H1 (cell line): ENCODE data around the gene ATXN7L3. TPM values are rescaled to one million over a fixed set of nuclear protein-coding genes. Genes with fewer than 3 reads are reported as not detected.

ENCODE experiments used
- ASH2L ChIP-seq: fragments of 200-600, 300-600 bp; sonication (generic); IDR thresholded peaks from one replicate; pipeline ENCODE4 v1.7.1; 2017; ENCODE audit warnings: low read length
- CEBPB ChIP-seq: IDR thresholded peaks from 2 replicates; pipeline ENCODE4 v1.6.1; 2012; ENCODE audit warnings: low read depth, low read length
- CHD2 ChIP-seq: IDR thresholded peaks from 2 replicates; pipeline ENCODE4 v1.6.1; 2012; ENCODE audit warnings: low read length, improper control_type of control experiment
- CTCF ChIP-seq, 3 experiments: IDR thresholded peaks; 1 replicate in 2 of 3; 2 replicates in 1 of 3; pipeline versions ENCODE4 v1.5.1 to v1.6.1; 2011; ENCODE audit warnings: low read length in 3 of 3, mild to moderate bottlenecking in 3 of 3, inconsistent platforms in 2 of 3, low read depth in 1 of 3, moderate library complexity in 1 of 3; ENCODE audit not compliant: insufficient read depth in 1 of 3; ENCODE audit errors: control extremely low read depth in 1 of 3
- EZH2 ChIP-seq: fragments of 200-600 bp; sonication (generic); IDR thresholded peaks from 2 replicates; pipeline ENCODE4 v1.7.1; 2012; ENCODE audit warnings: low read depth, mild to moderate bottlenecking, moderate library complexity, low read length, inconsistent platforms; ENCODE audit not compliant: severe bottlenecking
- FOSL1 ChIP-seq: IDR thresholded peaks from 2 replicates; pipeline ENCODE4 v1.6.1; 2011; ENCODE audit warnings: mild to moderate bottlenecking, low read depth, low read length, moderate library complexity; ENCODE audit not compliant: insufficient read depth
- KDM5A ChIP-seq: fragments of 200-600 bp; IDR thresholded peaks from 2 replicates; pipeline ENCODE4 v1.7.1; 2012; ENCODE audit warnings: mild to moderate bottlenecking, low read length, inconsistent platforms, mixed read lengths
- NRF1 ChIP-seq: IDR thresholded peaks from 2 replicates; pipeline ENCODE4 v1.6.1; 2011; ENCODE audit warnings: mild to moderate bottlenecking, low read depth, low read length, improper control_type of control experiment
- POLR2AphosphoS5 ChIP-seq: IDR thresholded peaks from 2 replicates; pipeline ENCODE4 v1.6.1; 2011; ENCODE audit warnings: low read depth, low read length
- RAD21 ChIP-seq, 2 experiments: IDR thresholded peaks in 1 of 2; conservative IDR thresholded peaks in 1 of 2; 2 replicates each; pipeline ENCODE4 v1.6.1; 2011; ENCODE audit warnings: low read depth in 2 of 2, low read length in 2 of 2, improper control_type of control experiment in 1 of 2, inconsistent platforms in 1 of 2, mild to moderate bottlenecking in 1 of 2, moderate library complexity in 1 of 2
- RBBP5 ChIP-seq: IDR thresholded peaks from 2 replicates; pipeline ENCODE4 v1.7.1; 2012; ENCODE audit warnings: low read depth, mild to moderate bottlenecking, inconsistent platforms, low read length, moderate library complexity, borderline replicate concordance
- RFX5 ChIP-seq: IDR thresholded peaks from 2 replicates; pipeline ENCODE4 v1.6.1; 2011; ENCODE audit warnings: low read depth, low read length, improper control_type of control experiment, borderline replicate concordance
- RXRA ChIP-seq: IDR thresholded peaks from 2 replicates; pipeline ENCODE4 v1.6.1; 2011; ENCODE audit warnings: low read depth, mild to moderate bottlenecking, low read length, moderate library complexity; ENCODE audit not compliant: insufficient read depth
- SAP30 ChIP-seq: fragments of 300-600 bp; sonication (generic); IDR thresholded peaks from 2 replicates; pipeline ENCODE4 v1.7.1; 2012; ENCODE audit warnings: low read length, moderate library complexity, mild to moderate bottlenecking, inconsistent platforms; ENCODE audit not compliant: insufficient read depth, insufficient replicate concordance
- SIX5 ChIP-seq: IDR thresholded peaks from 2 replicates; pipeline ENCODE4 v1.6.1; 2011; ENCODE audit warnings: mild to moderate bottlenecking, low read depth, low read length
- SP1 ChIP-seq: IDR thresholded peaks from 2 replicates; pipeline ENCODE4 v1.6.1; 2011; ENCODE audit warnings: low read depth, low read length
- TAF1 ChIP-seq: IDR thresholded peaks from 2 replicates; pipeline ENCODE4 v1.6.1; 2011; ENCODE audit warnings: mild to moderate bottlenecking, low read depth, low read length
- USF2 ChIP-seq: IDR thresholded peaks from 2 replicates; pipeline ENCODE4 v1.6.1; 2011; ENCODE audit warnings: low read length, improper control_type of control experiment
- polyA plus RNA-seq, 7 experiments: library from polyadenylated mRNA; depleted of rRNA in 3 of 7; stranded (reverse) in 5 of 7; unstranded in 2 of 7; fragments of >200 nt in 5 of 7; fragments of 200-250 nt in 2 of 7; gene quantifications; 1 replicate in 5 of 7; 2 replicates in 1 of 7; 4 replicates in 1 of 7; pipeline versions ENCODE4 v1.2.1 to v1.2.3, GENCODE V29; 2011 to 2013; ENCODE audit warnings: missing spikeins in 2 of 7, mixed read lengths in 2 of 7
- total RNA-seq: library from RNA; stranded (reverse); fragmentation: NEBNext Ultra II Directional; extraction: Animal tissue kit (Norgen Biotek cat#: 25700); gene quantifications from 2 replicates; pipeline ENCODE4 v1.2.1, GENCODE V29; 2021
- TF ChIP-seq, protein P1 (sequence below): IDR thresholded peaks from 2 replicates; pipeline ENCODE4 v1.6.1; 2012; ENCODE audit warnings: low read length, inconsistent platforms

The ATXN7L3 gene
- total and polyA plus RNA-seq, 2 of the 8 experiments (the other 6 are each of a cell fraction or from before 2014, with no cell fraction given): 53.7 to 103 TPM

DNA sequence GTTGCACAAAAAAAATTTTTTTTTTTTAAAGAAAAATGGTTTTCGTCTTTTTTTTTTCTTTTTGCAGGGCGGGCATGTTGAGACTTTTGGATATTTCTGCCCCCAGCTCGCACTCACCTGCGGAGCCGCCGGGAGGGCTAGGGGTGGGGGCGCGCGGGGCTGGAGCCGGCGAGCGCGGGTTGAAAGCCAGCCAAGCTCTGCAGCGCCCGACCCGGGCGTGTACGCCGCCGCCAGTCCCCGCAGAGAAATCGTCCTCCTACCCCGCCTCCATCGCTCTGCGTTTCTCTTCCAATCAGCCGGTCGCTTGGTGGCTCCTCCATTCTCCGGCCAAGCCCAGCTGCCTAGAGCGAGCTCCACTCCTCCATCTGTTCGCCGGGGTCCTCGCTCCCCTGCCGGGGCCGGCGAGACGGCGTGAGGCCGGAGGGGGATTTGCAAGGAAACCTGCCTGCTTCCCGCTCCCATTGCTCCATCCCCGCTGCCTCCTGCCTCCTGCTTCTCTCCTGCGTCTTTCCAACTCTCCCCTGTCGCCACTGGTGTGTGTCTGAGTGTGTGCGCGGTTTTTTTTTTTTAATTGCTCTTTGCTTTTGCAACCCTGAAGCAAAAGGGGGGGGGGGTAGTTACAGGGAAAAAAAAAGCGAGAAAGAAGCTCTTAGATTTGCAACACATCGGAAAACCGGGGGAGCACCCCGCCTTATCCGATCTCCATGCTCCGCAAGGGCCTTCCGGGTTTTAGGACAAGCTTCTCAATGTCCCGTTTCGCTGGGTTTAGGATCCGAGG, 21.6 kb upstream of the ATXN7L3 start (continued):
- TF ChIP-seq, protein P1, sequence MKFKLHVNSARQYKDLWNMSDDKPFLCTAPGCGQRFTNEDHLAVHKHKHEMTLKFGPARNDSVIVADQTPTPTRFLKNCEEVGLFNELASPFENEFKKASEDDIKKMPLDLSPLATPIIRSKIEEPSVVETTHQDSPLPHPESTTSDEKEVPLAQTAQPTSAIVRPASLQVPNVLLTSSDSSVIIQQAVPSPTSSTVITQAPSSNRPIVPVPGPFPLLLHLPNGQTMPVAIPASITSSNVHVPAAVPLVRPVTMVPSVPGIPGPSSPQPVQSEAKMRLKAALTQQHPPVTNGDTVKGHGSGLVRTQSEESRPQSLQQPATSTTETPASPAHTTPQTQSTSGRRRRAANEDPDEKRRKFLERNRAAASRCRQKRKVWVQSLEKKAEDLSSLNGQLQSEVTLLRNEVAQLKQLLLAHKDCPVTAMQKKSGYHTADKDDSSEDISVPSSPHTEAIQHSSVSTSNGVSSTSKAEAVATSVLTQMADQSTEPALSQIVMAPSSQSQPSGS: no peak
- TF ChIP-seq RXRA: no peak
- TF ChIP-seq CHD2: no peak
- peak; percentile 65 for TF ChIP-seq SAP30
- peak; percentile 66 for TF ChIP-seq POLR2AphosphoS5
- no peak for TF ChIP-seq CTCF (IDR thresholded peaks at IDR 0.05; ENCODE audit: control extremely low read depth in 1 of 3, insufficient read depth in 1 of 3, low read depth in 1 of 3, low read length in 3 of 3)
- TF ChIP-seq CEBPB: no peak
- TF ChIP-seq RAD21 (IDR thresholded peaks at IDR 0.05 in 1 of 2, conservative IDR thresholded peaks at IDR 0.05 in 1 of 2; ENCODE audit: low read depth in 2 of 2, low read length in 2 of 2): no peak; a peak in 1 of 4 replicates
- no peak for TF ChIP-seq NRF1
- TF ChIP-seq KDM5A: no peak
- peak; percentile 23; the same call in 1 of the 2 replicates for TF ChIP-seq SP1
- TF ChIP-seq EZH2: no peak
- TF ChIP-seq RBBP5: no peak; the same call in 1 of the 2 replicates
- TF ChIP-seq USF2: no peak
- TF ChIP-seq TAF1: peak; percentile 63
- TF ChIP-seq RFX5: no peak
- TF ChIP-seq ASH2L: no peak
- no peak for TF ChIP-seq FOSL1
- TF ChIP-seq SIX5: no peak
